GM15510 (cell line): ENCODE results near the gene KCNG2.

ENCODE experiments used
- POLR2A ChIP-seq: IDR thresholded peaks from 3 replicates; pipeline ENCODE4 v1.6.1; 2011; ENCODE audit warnings: borderline replicate concordance; ENCODE audit not compliant: insufficient read length; ENCODE audit errors: extremely low read depth

KCNG2 gene

GRCh38 chr18:79846936-79847557 lies 49.3 kb downstream of the KCNG2 start:
- no peak for TF ChIP-seq POLR2A

GRCh38 chr18:79847606-79848293 lies 50.0 kb downstream of the KCNG2 start:
- no peak for TF ChIP-seq POLR2A

GRCh38 chr18:79848294-79848578 lies 50.5 kb downstream of the KCNG2 start:
- TF ChIP-seq POLR2A = no peak

- no peak for TF ChIP-seq POLR2A
These were observed 51.0 kb downstream of the KCNG2 start for GRCh38 chr18:79848579-79849327.

- no peak for TF ChIP-seq POLR2A
These were observed 51.8 kb downstream of the KCNG2 start for GRCh38 chr18:79849328-79850207.

- no peak for TF ChIP-seq POLR2A
These were observed 53.0 kb downstream of the KCNG2 start for GRCh38 chr18:79850731-79851130.

- TF ChIP-seq POLR2A = no peak
These were observed 53.8 kb downstream of the KCNG2 start for GRCh38 chr18:79851489-79851888.

GRCh38 chr18:79851950-79852349 lies 54.2 kb downstream of the KCNG2 start:
- no peak for TF ChIP-seq POLR2A

- TF ChIP-seq POLR2A = no peak
These were observed 55.0 kb downstream of the KCNG2 start for GRCh38 chr18:79852561-79853302.

- no peak for TF ChIP-seq POLR2A
These were observed 55.7 kb downstream of the KCNG2 start for GRCh38 chr18:79853303-79853992.

- no peak for TF ChIP-seq POLR2A
These were observed 56.2 kb downstream of the KCNG2 start for GRCh38 chr18:79853993-79854364.

GRCh38 chr18:79855147-79855933 lies 57.6 kb downstream of the KCNG2 start:
- no peak for TF ChIP-seq POLR2A
